Measurements from ENCODE around the gene PPP2R2C.
A peak's percentile ranks its signal among the peaks of the same experiment; 100 is the strongest.

Gene PPP2R2C

DNA sequence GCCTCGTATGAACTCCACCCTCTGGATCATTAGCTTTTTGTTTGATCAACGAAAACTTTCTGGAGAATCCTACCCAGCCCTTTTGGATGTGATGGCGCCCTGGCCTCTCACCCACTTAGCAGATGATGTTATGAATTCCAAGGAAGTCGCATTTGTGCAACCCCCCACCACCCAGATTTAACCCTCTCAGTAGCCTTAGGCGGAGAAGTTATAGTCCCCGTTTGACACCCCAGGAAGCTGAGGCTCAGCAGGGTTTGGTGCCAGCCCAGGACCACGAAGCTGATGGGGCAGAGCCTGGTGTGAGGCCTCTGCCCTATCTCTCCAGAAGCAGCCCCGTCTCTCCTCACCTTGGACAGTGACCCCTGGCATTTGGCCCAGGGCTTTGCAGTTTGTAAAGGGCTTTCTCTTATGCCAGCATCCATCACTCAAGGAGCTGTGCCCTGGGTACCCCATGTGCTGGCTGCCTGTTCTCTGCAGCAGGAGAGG is 201.7 kb downstream of the PPP2R2C start:
- Histone ChIP-seq H3K36me3 (ENCODE audit: insufficient read depth, insufficient read length, low read length) (peaks cover 2% of the 10 kb centered on the region), H3K9ac (ENCODE audit: insufficient read length, low read depth) (peak overlapping the region; percentile 96), H3K9me3 (ENCODE audit: insufficient read depth, low read length) (no peaks in the 10 kb centered on the region), H3K27me3 (ENCODE audit: insufficient read depth, insufficient read length) (peaks cover 26% of the 10 kb centered on the region), H3K4me3 (ENCODE audit: insufficient read length, low read depth) (peak overlapping the region; percentile 88), H3K4me1 (ENCODE audit: insufficient read depth, insufficient read length) (peaks cover 29% of the 10 kb centered on the region)
- no peak for TF ChIP-seq ZNF274 (IDR thresholded peaks at IDR 0.05; ENCODE audit: low read depth, low read length)
- no peak for TF ChIP-seq YY1 (IDR thresholded peaks at IDR 0.05; ENCODE audit: insufficient read depth, insufficient read length)
- TF ChIP-seq SUZ12 (IDR thresholded peaks at IDR 0.05; ENCODE audit: extremely low read depth, insufficient read depth, insufficient read length): no peak
- DNase-seq (ENCODE audit: low read depth, low spot score): no peak

Data from NT2/D1 (cell line).